AG04449 (cell line): ENCODE measurements around the gene JPH4.

Experiments
- CTCF ChIA-PET: fragments of 350-600 bp; formaldehyde crosslinking; extraction: SDS; loops from one replicate; lab custom pipeline; 2021; ENCODE audit warnings: antibody characterized with exemption; lab: Yijun Ruan, JAX
- POLR2A ChIA-PET: fragments of 400-600, 350-600 bp; formaldehyde crosslinking; extraction: SDS; loops from one replicate; lab custom pipeline; 2020; ENCODE audit warnings: antibody characterized with exemption, inconsistent platforms; lab: Yijun Ruan, JAX
- DNase-seq: peaks from one replicate; pipeline ENCODE4 v3.0.0-alpha.2; 2010; ENCODE audit warnings: low read depth, low spot score
- H3K4me3 ChIP-seq: 2 replicates; pipeline ENCODE4 v1.5.1; 2011; ENCODE audit warnings: low read depth, mild to moderate bottlenecking, control low read depth, low read length
- CTCF ChIP-seq: IDR thresholded peaks from one replicate; pipeline ENCODE4 v1.5.1; 2011; ENCODE audit warnings: mild to moderate bottlenecking, moderate library complexity, low read length, control low read depth, inconsistent platforms; ENCODE audit not compliant: insufficient read depth; ENCODE audit errors: missing control alignments

JPH4 gene

GRCh38 chr14:23582906-23583760 lies 4.5 kb upstream of the JPH4 start:
- no peak overlapping the region for H3K4me3 ChIP-seq
- no peak for TF ChIP-seq CTCF
- CTCF ChIA-PET: interaction anchor here (0.8 to 2.4 kb wide), 2 partner anchors 20 to 82 kb away, joined by 3 to 5 read pairs; no protein-coding TSS in a partner anchor
- no peak for DNase-seq
- POLR2A ChIA-PET: no interaction called here

- no peak for TF ChIP-seq CTCF
- H3K4me3 ChIP-seq: no peak overlapping the region
- CTCF ChIA-PET: interaction anchor here (1.1 to 2.4 kb wide), 2 partner anchors 18 to 51 kb away, joined by 3 to 5 read pairs; no protein-coding TSS in a partner anchor
- no peak for DNase-seq
- POLR2A ChIA-PET: no interaction called here
These were observed 2.3 kb upstream of the JPH4 start for GRCh38 chr14:23580948-23581281.

- H3K4me3 ChIP-seq: no peak overlapping the region
- no peak for DNase-seq
- TF ChIP-seq CTCF: no peak
- ChIA-PET POLR2A (no interaction called here), CTCF (no interaction called here)
These were observed 1.7 kb upstream of the JPH4 start for GRCh38 chr14:23580152-23580926.

GRCh38 chr14:23579739-23580138 lies 1.1 kb upstream of the JPH4 start:
- CTCF ChIA-PET: no interaction called here
- no peak overlapping the region for H3K4me3 ChIP-seq
- no peak for DNase-seq
- no peak for TF ChIP-seq CTCF
- POLR2A ChIA-PET: no interaction called here

GRCh38 chr14:23579311-23579630 lies 681 bp upstream of the JPH4 start:
- no peak for TF ChIP-seq CTCF
- H3K4me3 ChIP-seq: no peak overlapping the region
- ChIA-PET POLR2A (no interaction called here), CTCF (no interaction called here)
- DNase-seq: no peak
